IMR-90 (cell line): ENCODE results near the gene ACACB. TPM values are rescaled to one million over a fixed set of nuclear protein-coding genes. Genes with fewer than 3 reads are reported as not detected.

Experiments
- ATAC-seq: fragments of 200-7000 bp; cut with Tn5 transposase; 2 replicates; pipeline ENCODE4 v1.9.1; 2020; ENCODE audit warnings: low read depth, mild to moderate bottlenecking, moderate library complexity
- BruUV-seq: library from RNA; stranded (reverse); fragments of 400-500 nt; replicated peaks from 2 replicates; lab custom pipeline; 2021; lab: Mats Ljungman, UMichigan
- CTCF ChIA-PET: fragments of 300-600 bp; formaldehyde crosslinking; extraction: SDS; loops from one replicate; lab custom pipeline; 2021; ENCODE audit warnings: antibody characterized with exemption; lab: Yijun Ruan, JAX
- POLR2A ChIA-PET: fragments of 300-600 bp; sonication (Branson Sonifier 250); formaldehyde crosslinking; loops from one replicate; lab custom pipeline; 2022; ENCODE audit warnings: antibody characterized with exemption; ENCODE audit not compliant: unreplicated experiment; lab: Charles Lee
- DNase-seq: peaks from one replicate; pipeline ENCODE4 v3.0.0; 2013
- H2AFZ ChIP-seq: replicated peaks from 2 replicates; pipeline ENCODE3; 2013; ENCODE audit warnings: low read length, mild to moderate bottlenecking; ENCODE audit not compliant: poor library complexity
- H2AK5ac ChIP-seq: 2 replicates; pipeline ENCODE4 v1.6.1; 2013; ENCODE audit warnings: low read depth, low read length, inconsistent platforms
- H2AK9ac ChIP-seq: replicated peaks from 2 replicates; pipeline ENCODE3; 2013; ENCODE audit warnings: mild to moderate bottlenecking, low read depth, low read length, moderate library complexity; ENCODE audit not compliant: poor library complexity
- H2BK120ac ChIP-seq: 2 replicates; pipeline ENCODE4 v1.6.1; 2013; ENCODE audit warnings: low read depth, low read length, inconsistent platforms
- H2BK15ac ChIP-seq: 3 replicates; pipeline ENCODE4 v1.6.1; 2013; ENCODE audit warnings: low read depth, low read length, inconsistent platforms
- H2BK20ac ChIP-seq: 2 replicates; pipeline ENCODE4 v1.6.1; 2013; ENCODE audit warnings: low read depth, mild to moderate bottlenecking, inconsistent platforms, low read length, moderate library complexity
- H2BK5ac ChIP-seq: 2 replicates; pipeline ENCODE4 v1.6.1; 2013; ENCODE audit warnings: mild to moderate bottlenecking, low read depth, low read length, inconsistent platforms; ENCODE audit not compliant: poor library complexity, severe bottlenecking
- H3K14ac ChIP-seq: replicated peaks from 2 replicates; pipeline ENCODE4 v1.6.1; 2013; ENCODE audit warnings: low read depth, low read length, inconsistent platforms
- H3K18ac ChIP-seq: 2 replicates; pipeline ENCODE4 v1.6.1; 2013; ENCODE audit warnings: low read depth, low read length, control low read depth
- H3K23ac ChIP-seq: 2 replicates; pipeline ENCODE4 v1.6.1; 2013; ENCODE audit warnings: low read depth, low read length, inconsistent platforms
- H3K27ac ChIP-seq: 2 replicates; pipeline ENCODE4 v1.5.1; 2013; ENCODE audit warnings: mild to moderate bottlenecking, control low read depth, low read length; ENCODE audit not compliant: insufficient read depth
- H3K27me3 ChIP-seq: 2 replicates; pipeline ENCODE4 v1.6.1; 2013; ENCODE audit warnings: low read length; ENCODE audit not compliant: control insufficient read depth, insufficient read depth
- H3K36me3 ChIP-seq: 2 replicates; pipeline ENCODE4 v1.6.1; 2013; ENCODE audit warnings: low read length, mixed read lengths; ENCODE audit not compliant: control insufficient read depth, insufficient read depth
- H3K4ac ChIP-seq: 2 replicates; pipeline ENCODE4 v1.6.1; 2013; ENCODE audit warnings: low read depth, low read length, inconsistent platforms
- H3K4me1 ChIP-seq: 2 replicates; pipeline ENCODE4 v1.6.1; 2013; ENCODE audit warnings: low read length, mixed read lengths; ENCODE audit not compliant: control insufficient read depth, insufficient read depth
- H3K4me2 ChIP-seq: 2 replicates; pipeline ENCODE4 v1.6.1; 2013; ENCODE audit warnings: low read depth, mild to moderate bottlenecking, control low read depth, low read length, moderate library complexity
- H3K4me3 ChIP-seq: 2 replicates; pipeline ENCODE4 v1.5.1; 2013; ENCODE audit warnings: low read depth, mild to moderate bottlenecking, control low read depth, low read length, moderate library complexity; ENCODE audit not compliant: insufficient read depth
- H3K56ac ChIP-seq: 2 replicates; pipeline ENCODE4 v1.6.1; 2013; ENCODE audit warnings: low read length, inconsistent platforms; ENCODE audit not compliant: insufficient read depth; ENCODE audit errors: extremely low read depth
- H3K79me1 ChIP-seq, 2 experiments: 2 replicates each; pipeline ENCODE4 v1.6.1; 2013; ENCODE audit warnings: low read length in 2 of 2, inconsistent platforms in 1 of 2, low read depth in 1 of 2
- H3K9ac ChIP-seq: 2 replicates; pipeline ENCODE4 v1.6.1; 2013; ENCODE audit warnings: low read depth, low read length, control low read depth
- H3K9me1 ChIP-seq: 2 replicates; pipeline ENCODE4 v1.6.1; 2013; ENCODE audit warnings: low read length, inconsistent platforms; ENCODE audit not compliant: insufficient read depth
- H3K9me3 ChIP-seq: 2 replicates; pipeline ENCODE4 v1.6.1; 2013; ENCODE audit warnings: low read length; ENCODE audit not compliant: control insufficient read depth, insufficient read depth
- H4K20me1 ChIP-seq: 2 replicates; pipeline ENCODE4 v1.6.1; 2013; ENCODE audit warnings: low read length, inconsistent platforms; ENCODE audit not compliant: insufficient read depth
- H4K5ac ChIP-seq: 2 replicates; pipeline ENCODE4 v1.6.1; 2013; ENCODE audit warnings: mild to moderate bottlenecking, low read depth, low read length, control low read depth
- H4K8ac ChIP-seq, 2 experiments: 2 replicates each; pipeline ENCODE4 v1.6.1; 2013; ENCODE audit warnings: low read depth in 2 of 2, low read length in 2 of 2, control low read depth in 1 of 2, inconsistent platforms in 1 of 2
- H4K91ac ChIP-seq: 2 replicates; pipeline ENCODE4 v1.6.1; 2013; ENCODE audit warnings: low read depth, low read length, inconsistent platforms; ENCODE audit not compliant: insufficient read depth
- CHD1 ChIP-seq: IDR thresholded peaks from 2 replicates; pipeline ENCODE4 v1.6.1; 2012; ENCODE audit warnings: low read depth, low read length, improper control_type of control experiment
- MAFK ChIP-seq: IDR thresholded peaks from 2 replicates; pipeline ENCODE4 v1.6.1; 2012; ENCODE audit warnings: low read depth, low read length, improper control_type of control experiment
- MAZ ChIP-seq: IDR thresholded peaks from 2 replicates; pipeline ENCODE4 v1.6.1; 2012; ENCODE audit warnings: low read depth, mild to moderate bottlenecking, low read length, improper control_type of control experiment, moderate library complexity, borderline replicate concordance
- MXI1 ChIP-seq: IDR thresholded peaks from 2 replicates; pipeline ENCODE4 v1.6.1; 2012; ENCODE audit warnings: low read depth, mild to moderate bottlenecking, low read length, moderate library complexity, borderline replicate concordance
- RAD21 ChIP-seq: IDR thresholded peaks from 2 replicates; pipeline ENCODE4 v1.6.1; 2012; ENCODE audit warnings: low read length, improper control_type of control experiment
- WGBS, 2 experiments: methylation state at CpG; one replicate each; pipeline versions ENCODE4 v1.1.5 to v1.1.7; 2013; ENCODE audit warnings: missing lambda C conversion rate in 2 of 2; ENCODE audit not compliant: insufficient read length in 1 of 2; ENCODE audit errors: extremely low coverage in 2 of 2; 5-methylcytosine and 5-hydroxymethylcytosine counted together
- dilution Hi-C: fragments of 300-500 bp; cut with HindIII; formaldehyde crosslinking; loops from one replicate; pipeline ENCODE4 v1.14.3; 2018; ENCODE audit warnings: low sequenced_read_pairs; ENCODE audit not compliant: unreplicated experiment
- in situ Hi-C: fragments of 300-500 bp; cut with MboI; formaldehyde crosslinking; loops from 3 replicates; pipeline ENCODE4 v1.14.3; 2019; ENCODE audit warnings: low sequenced_read_pairs, inconsistent platforms, mixed read lengths
- intact Hi-C: fragments of 100-400 bp; cut with micrococcal nuclease; formaldehyde crosslinking; loops from 2 replicates; pipeline ENCODE4 v1.10.0; 2022
- polyA plus RNA-seq, 3 experiments: library from polyadenylated mRNA; depleted of rRNA; stranded (reverse); fragments of >200 nt; gene quantifications; 2 replicates each; pipeline ENCODE4 v1.2.3, GENCODE V29; 2012; ENCODE audit warnings: low replicate concordance in 1 of 3
- total RNA-seq: library from RNA; depleted of rRNA; stranded (reverse); fragments of >200 nt; gene quantifications from 2 replicates; pipeline ENCODE4 v1.2.3, GENCODE V29; 2012

Gene ACACB
- total and polyA plus RNA-seq, 2 of the 4 experiments (the other 2 are of a cell fraction), result 2.0 to 2.1 TPM

DNA sequence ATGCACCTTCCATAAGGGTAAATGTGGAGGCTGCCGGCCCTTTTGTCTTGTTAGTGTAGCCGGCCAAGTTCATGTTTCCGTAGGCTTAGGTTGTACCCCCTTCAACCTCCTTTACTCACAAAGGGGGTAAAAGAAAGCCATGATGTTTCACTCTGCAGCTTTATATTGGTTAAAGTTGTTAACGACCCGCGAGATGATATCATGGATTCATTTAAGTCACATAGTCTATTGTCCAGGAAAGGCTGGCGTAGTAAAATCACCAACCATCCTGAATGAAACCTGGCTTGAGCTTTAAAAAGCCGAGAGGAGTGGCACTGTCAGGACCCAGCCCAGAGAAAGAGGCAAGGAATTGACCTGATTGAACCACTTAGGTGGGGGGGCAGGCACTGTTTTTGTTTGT is 17.7 kb upstream of the ACACB start:
- ATAC-seq, result no peak; the same call in 1 of the 2 replicates
- Histone ChIP-seq H2AK9ac (peak overlapping the region; percentile 5), H4K5ac (peak overlapping the region; percentile 73), H3K4me2 (peak overlapping the region; percentile 93), H4K8ac (peak overlapping the region; percentile 18 to 51; a peak in 1 of 4 replicates), H2BK20ac (no peak overlapping the region), H2AK5ac (no peak overlapping the region), H3K9me3 (no peaks in the 10 kb centered on the region), H3K56ac (peak overlapping the region; percentile 73; the same call in 1 of the 2 replicates), H3K4ac (peak overlapping the region; percentile 7; the same call in 1 of the 2 replicates), H3K4me1 (no peaks in the 10 kb centered on the region), H2BK5ac (peak overlapping the region; percentile 15), H3K9ac (peak overlapping the region; percentile 94), H3K14ac (no peak overlapping the region; the same call in 1 of the 2 replicates), H3K18ac (no peak overlapping the region), H4K20me1 (no peaks in the 10 kb centered on the region), H2BK15ac (no peak overlapping the region), H3K27me3 (no peaks in the 10 kb centered on the region), H3K36me3 (peaks cover 14% of the 10 kb centered on the region), H3K79me1 (peaks cover 14 to 28% of the 10 kb centered on the region in 2 experiments), H3K23ac (peak overlapping the region; percentile 50; the same call in 1 of the 2 replicates), H3K4me3 (peak overlapping the region; percentile 80), H2AFZ (peak overlapping the region; percentile 93), H2BK120ac (no peak overlapping the region), H3K9me1 (0 out of 2 replicates have a peak, but pooled peaks cover 3% of the 10 kb centered on the region), H3K27ac (peak overlapping the region; percentile 70), H4K91ac (no peak overlapping the region)
- WGBS, 2 experiments, result 0% methylated on average over 1 of the region's 8 CpGs; no CpG with 5 or more reads in 1 of the 2 experiments
- no peak for DNase-seq
- dilution Hi-C loops (no loop called here), in situ Hi-C loops (loop anchor here (10.0 to 25.0 kb wide), 2 partner anchors 294 to 461 kb away; partner anchors contain the start of gene SELPLG), intact Hi-C loops (loop anchor here (10.0 kb wide), 3 partner anchors 144 to 434 kb away; partner anchors contain the start of gene SSH1)
- ChIA-PET POLR2A (interaction anchor here (0.5 to 0.6 kb wide), 2 partner anchors 11 to 251 kb away, joined by 3 read pairs; no protein-coding TSS in a partner anchor), CTCF (interaction anchor here (0.6 to 1.7 kb wide), 3 partner anchors 13 to 287 kb away, joined by 4 to 10 read pairs (median 5); no protein-coding TSS in a partner anchor)
- no TSS peak for BruUV-seq
- TF ChIP-seq MAFK, result no peak
- TF ChIP-seq MAZ, result no peak
- no peak for TF ChIP-seq RAD21
- TF ChIP-seq MXI1, result no peak
- no peak for TF ChIP-seq CHD1
